Stimulated activated CD4-positive, alpha-beta T cell treated with anti-CD3 and anti-CD28 coated beads, TNF-alpha, amount 100 ng/mL, for 4 hours (primary cell): ENCODE measurements around the gene WWOX.

Experiments used
- DNase-seq, 3 experiments: peaks; one replicate each; pipeline ENCODE4 v3.0.0-alpha.2; 2020; ENCODE audit warnings: low read depth in 3 of 3

WWOX gene

DNA sequence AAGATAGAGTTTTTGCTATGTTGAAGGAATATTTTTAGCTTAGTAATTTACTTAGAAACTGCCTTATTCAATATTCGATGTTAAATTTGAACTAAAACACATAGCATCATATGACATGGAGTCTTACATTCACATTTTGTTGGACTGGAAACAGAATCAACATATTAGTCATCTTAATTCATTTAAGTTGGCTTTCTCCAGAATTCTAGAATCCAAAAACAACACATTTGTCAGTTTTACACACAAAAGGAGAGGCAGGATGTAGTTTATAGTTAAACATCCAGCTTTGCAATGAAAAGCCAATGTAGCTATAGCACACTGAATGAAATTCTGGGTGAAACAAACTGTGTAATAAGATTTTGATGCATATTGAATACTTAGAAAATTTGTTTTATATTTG lies 43.3 kb downstream of the WWOX start:
- DNase-seq, result no peak

- no peak for DNase-seq
Observed at GRCh38 chr16:78146807-78147206, 47.4 kb downstream of the WWOX start.

GRCh38 chr16:78147911-78148401 lies 48.5 kb downstream of the WWOX start:
- DNase-seq, result no peak

- DNase-seq, result no peak
Observed at GRCh38 chr16:78150233-78150632, 50.8 kb downstream of the WWOX start.

DNA sequence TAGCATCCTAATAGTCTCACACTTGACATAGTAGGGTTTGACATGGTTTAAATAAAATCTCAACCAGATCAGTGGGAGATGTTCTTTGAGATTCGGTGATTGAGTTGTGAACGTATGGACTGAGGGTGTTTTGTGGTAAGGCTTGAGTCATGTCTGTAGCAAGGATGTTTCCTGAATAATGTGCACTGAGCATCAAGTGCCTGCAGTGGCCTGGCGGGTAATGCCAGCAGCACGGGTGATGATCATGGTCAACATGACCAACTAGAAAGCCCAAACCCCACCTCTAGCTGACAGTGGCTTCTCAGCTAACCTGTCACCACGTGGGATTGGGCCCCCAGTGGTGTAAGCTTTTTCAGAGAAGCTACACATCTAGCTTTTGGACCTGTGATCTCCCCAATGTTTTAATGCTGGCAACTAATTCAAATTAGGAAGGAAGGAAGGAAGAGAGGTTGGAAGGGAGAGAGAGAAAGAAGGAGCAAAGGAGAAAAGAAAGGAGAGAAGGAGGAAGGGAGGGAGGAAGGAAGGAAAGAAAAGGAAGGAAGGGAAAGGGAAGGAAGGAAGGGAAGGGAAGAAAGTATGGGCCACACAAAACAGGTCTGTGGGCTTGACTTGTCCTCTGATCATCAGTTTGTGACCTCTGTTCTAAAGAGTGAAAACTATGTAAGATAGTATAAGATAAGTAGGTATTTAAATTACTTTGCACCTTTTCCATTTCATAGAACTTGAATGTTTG lies 55.4 kb downstream of the WWOX start:
- DNase-seq, result no peak

DNA sequence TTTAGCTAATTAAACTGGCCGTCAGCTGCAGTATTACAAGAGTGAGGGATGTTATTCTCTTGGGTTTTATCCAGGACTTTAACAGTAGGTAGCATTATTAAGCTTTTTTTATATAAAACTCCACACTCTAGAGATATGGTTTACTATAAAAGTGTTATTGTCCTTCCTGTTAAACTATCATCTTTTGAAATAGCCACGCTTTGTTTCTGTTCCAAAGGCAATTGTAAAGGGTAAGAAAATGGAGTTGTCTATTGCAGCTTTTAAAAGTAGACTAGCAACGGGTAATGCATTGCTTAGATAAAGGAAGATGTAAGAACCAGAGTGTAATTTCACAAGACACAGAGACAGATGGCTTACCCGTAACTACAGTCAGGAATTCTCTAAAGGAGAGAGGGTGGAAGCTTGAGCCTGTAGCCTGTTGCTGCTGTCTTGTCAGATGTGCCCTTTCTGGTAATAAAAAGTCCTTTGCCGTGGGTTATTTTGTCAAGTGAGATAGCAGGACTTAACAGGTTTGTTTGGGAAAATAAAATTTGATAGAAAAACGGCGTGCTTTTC lies 56.4 kb downstream of the WWOX start:
- DNase-seq, result no peak

- DNase-seq, result no peak
Observed at GRCh38 chr16:78161023-78161729, 61.7 kb downstream of the WWOX start.

DNA sequence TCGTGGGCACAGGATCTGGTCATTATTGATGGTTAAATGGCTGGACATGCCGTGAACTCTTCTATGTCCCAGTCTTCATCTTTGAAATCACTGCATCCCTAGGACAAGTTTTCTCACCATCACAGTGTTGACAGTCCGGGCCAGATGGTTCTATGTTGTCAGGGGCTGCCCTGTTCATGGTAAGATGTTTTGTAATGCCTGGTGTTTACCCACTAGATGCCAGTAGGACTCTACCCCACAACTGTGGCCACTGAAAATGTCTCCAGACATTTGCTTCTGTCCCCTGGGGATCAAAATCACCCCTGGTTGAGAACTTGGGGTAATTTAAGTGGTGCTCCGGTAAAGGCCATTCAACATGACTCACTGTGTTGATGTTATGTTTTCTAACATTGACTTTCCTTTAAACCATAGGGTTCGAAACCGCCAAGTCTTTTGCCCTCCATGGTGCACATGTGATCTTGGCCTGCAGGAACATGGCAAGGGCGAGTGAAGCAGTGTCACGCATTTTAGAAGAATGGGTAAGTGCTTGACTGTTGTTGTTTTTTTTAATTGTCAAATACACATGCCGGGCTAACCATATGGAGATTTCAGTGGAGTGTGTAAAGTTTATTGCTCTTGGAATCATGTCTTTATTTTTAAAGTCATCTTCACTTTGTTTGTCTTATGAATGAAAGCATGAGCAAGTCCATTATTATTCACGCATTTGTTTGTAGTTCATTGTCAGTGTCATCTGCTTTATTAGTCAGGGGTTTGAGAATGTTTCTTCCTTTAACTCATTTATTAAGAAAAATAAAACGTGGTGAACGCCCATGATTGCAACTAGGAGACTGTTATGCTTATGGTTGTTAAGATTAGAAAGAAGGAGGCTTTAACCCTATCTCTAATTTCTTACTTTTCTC lies 64.6 kb downstream of the WWOX start:
- DNase-seq, result no peak

DNA sequence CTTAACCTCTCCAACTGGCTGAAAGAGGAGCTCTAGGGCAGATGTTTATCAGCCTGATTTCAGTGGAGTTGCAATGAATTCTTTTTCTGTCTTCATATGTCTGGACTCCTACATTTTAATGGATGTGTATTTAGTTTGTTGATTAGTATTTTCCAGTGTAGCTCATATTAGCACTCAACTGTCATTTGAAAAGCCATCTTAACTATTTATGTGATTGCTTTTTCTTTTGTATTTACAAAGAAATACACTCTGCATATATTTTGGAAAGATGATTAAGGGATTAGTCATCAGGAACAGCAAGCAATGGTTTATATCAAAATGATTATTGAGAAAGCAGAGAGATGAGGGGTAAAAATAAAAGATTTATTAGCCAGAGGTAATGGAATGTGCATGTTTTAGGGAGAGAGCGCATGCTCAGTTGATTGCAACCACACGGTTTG lies 71.1 kb downstream of the WWOX start:
- no peak for DNase-seq

GRCh38 chr16:78175287-78175686 lies 75.8 kb downstream of the WWOX start:
- no peak for DNase-seq

- DNase-seq, result no peak
Observed at GRCh38 chr16:78176435-78176834, 77.0 kb downstream of the WWOX start.

GRCh38 chr16:78177218-78177617 lies 77.8 kb downstream of the WWOX start:
- no peak for DNase-seq

GRCh38 chr16:78177987-78178386 lies 78.5 kb downstream of the WWOX start:
- no peak for DNase-seq

DNA sequence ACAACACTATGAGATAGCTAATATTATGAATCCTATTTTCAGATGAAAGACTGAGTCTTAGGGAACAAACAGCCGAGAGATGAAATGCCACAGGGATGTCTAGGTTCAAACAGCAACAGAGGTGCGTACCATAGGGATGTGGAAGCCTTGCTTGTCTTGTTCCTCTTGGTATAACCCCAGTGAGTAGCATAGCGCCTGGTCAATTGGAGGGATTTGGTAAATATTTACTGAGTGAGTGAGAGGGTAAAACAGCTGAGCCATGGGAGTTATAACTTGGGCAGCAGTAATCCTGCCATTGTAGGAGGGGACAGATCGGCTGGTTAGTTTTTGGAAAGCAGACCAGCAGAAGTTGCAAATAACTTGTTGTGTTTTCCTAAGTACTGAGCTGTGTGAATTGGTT lies 80.2 kb downstream of the WWOX start:
- no peak for DNase-seq

- DNase-seq, result no peak
Observed at GRCh38 chr16:78180349-78180748, 80.9 kb downstream of the WWOX start.

- no peak for DNase-seq
Observed at GRCh38 chr16:78183437-78184237, 84.2 kb downstream of the WWOX start.

DNA sequence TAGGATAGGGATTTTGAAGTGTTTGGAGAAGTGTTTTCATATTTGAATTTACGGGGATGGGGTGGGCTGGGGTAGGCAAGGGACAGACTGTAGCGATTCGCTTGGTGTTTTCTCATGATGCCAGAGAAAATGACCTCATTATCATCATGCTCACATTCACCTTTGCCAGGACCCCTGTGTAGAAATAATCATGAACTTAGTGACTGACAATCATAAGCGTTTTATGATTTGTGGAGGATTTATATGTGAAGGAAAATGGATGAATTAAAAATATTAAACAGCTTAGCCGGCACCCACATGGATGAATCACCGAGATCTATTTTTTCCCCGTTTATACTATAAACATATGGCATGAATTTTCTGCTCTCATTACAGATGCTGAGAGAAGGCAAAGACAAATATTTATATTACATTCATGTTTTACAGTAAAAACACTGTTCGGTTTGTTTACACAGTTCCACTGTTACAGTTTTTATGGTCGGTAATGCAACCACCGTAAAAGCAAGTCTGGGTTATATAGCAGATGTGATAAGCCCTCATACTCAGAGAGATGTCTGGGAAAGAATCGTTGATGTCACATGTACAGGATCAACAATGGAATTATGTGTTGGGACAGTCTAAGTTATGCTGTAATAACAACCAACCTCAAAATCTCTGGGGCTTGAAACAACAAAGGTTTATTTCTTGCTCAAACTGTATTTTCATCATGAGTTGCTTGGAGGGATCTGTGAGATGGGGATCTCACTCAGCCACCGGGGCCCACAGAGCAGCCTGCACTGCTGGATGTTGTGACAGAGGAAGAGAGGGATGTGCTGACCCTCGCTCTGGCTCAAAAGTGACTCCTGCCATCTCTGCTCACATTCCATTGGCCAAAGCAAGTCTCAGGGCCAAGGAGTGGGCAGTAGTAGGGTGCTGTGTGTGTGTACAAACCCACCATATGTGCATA lies 85.1 kb downstream of the WWOX start:
- DNase-seq, result no peak

GRCh38 chr16:78189121-78189520 lies 89.7 kb downstream of the WWOX start:
- DNase-seq, result no peak

GRCh38 chr16:78192734-78193488 lies 93.5 kb downstream of the WWOX start:
- DNase-seq, result no peak
